HG03039 (cell line): ENCODE measurements around the gene CDC37.
A peak's percentile ranks its signal among the peaks of the same experiment; 100 is the strongest.

ENCODE experiments used
- ATAC-seq: cut with Tn5 transposase; IDR thresholded peaks from one replicate; pipeline ENCODE4 v1.9.1; 2021; ENCODE audit warnings: mild to moderate bottlenecking, moderate library complexity; ENCODE audit not compliant: unreplicated experiment

CDC37 gene

DNA sequence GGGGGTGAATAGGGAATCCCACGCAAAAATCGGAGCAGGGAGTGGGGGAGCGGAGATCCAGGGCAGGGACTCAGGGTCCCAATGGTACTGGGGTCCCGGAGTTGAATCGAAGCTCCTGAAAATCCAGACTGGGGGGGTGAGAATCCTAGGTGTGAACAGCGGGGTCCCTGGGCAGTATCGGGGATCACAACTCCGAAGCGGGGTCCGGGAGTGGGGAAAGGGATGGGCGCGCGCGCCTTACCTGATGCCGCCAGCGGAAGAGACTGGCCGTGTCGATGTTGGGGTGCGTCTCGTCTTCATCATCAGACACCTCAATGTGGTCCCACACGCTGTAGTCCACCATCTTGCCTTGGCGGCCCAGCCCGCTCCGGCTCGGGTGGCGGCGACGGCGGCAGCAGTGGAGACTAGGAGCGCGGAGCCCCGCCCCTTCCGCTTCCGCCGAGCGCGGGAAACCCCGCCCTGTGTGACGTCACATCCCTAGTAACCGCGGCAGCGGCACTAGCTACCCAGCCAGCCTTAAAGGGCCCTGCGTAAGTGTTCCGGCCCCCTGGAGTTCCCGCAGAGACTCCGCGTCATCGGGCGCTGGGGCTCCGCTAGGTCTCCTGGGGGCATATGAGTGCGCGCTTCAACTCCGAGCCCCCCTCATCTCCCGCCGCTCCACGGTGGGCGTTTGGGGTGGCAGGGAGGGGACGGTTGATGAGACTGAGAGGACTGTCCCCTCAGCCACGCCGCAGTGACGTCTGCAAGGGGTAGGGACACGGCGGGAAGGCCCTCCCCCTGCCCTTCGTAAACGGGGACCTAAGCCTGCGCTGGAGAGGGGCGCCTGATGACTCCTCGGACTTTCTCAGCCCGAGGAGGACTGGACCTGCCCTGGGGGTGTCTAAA is at the start of gene CDC37:
CDC37 (minus strand) TSS at position 406 of the 885 bp plus-strand sequence; CDS start at position 343, 63 bp downstream.
- peak; percentile 71 for ATAC-seq

- ATAC-seq, result no peak
Observed at GRCh38 chr19:10450853-10451609, 47.7 kb upstream of the CDC37 start.

- no peak for ATAC-seq
Observed at GRCh38 chr19:10450191-10450852, 47.0 kb upstream of the CDC37 start.

- no peak for ATAC-seq
Observed at GRCh38 chr19:10449037-10449436, 45.7 kb upstream of the CDC37 start.

DNA sequence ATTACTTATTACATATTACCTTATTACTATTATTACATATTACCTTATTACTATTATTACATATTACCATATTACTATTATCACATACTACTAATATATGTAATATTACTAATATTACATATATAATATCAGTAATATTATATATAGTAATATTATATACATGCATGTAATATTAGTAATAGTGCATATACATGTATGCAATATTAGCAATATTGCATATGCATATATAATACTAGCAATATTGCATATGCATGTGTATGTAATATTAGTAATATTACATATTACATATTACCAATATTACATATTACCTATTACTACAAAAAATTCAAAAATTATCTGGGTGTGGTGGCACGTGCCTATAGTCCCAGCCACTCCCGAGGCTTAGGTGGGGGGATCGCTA is 39.4 kb upstream of the CDC37 start:
- no peak for ATAC-seq

GRCh38 chr19:10439588-10439987 is 36.2 kb upstream of the CDC37 start:
- no peak for ATAC-seq

DNA sequence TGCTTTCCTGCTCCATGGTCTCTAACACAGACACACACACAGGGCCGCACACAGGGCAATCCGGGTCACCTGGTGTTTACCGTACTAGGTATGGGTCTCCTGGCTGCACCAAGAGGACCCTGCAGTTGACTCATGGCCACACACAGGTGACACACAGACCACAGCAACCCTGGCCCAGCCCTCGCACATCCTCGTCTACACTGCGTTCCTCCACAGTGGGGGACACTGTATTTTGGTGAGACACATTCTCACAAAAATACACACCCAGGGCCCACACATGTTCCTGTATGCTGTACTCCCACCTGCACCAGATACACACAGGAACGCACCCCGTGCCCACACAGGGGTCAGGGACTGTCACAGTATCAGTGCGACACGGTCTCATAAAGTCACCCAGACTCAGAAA is 29.8 kb upstream of the CDC37 start:
- ATAC-seq, result no peak

DNA sequence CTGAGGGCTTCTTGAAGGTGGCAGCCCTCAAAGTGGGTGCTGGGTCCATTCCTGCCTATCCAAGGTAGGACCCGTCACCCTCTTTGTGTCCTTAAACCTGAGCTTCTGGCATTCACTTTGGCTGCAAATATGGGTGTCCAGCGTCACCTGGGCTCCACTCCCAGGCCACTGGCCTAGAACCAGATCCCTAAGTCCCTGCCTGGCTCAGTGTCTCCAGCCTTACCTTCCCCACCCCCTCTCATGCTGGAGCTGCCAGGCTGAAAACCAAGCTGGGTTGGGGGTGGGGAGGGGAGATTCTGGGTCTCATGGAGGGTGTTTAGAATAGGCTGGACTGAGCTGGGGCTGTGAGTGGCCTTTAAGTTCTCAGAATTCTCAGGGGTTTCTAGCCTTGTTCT is 29.4 kb upstream of the CDC37 start:
- no peak for ATAC-seq

GRCh38 chr19:10431943-10432735 is 28.8 kb upstream of the CDC37 start:
- ATAC-seq, result no peak

DNA sequence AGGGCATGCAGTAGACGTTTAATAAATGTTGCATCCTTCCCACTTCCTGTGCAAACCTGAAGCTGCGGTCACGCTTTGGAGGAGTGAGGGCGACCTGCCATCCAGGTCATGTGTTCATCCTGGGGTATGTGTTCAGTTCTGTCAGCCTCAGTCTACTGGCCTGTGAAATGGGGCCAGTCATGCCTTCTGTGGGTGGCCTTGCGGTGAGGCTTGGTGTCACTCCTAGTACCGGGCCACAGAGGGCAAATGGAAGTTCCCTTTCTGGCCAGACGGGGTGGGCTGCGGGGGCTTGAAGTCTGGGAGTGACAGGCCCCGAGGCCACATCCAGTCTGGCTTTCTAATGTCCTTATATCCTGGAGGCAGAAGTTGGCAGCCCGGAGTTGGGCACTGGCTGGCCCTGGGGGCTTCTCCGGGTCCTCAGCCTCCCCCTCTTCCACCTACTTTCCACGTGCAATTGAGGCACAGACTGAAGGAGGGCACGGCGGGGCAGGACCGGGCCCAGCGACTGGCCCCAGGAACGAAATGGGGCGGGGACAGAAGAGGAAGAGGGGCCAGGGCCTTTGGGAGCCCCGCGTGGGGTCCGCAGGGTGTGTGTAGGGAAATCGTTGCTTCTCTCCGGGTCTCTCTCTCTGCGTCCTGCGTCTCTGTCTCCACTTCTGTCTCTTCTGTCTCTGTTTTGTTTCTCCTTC is 28.1 kb upstream of the CDC37 start:
- ATAC-seq, result no peak

- no peak for ATAC-seq
Observed at GRCh38 chr19:10430505-10431253, 27.3 kb upstream of the CDC37 start.

DNA sequence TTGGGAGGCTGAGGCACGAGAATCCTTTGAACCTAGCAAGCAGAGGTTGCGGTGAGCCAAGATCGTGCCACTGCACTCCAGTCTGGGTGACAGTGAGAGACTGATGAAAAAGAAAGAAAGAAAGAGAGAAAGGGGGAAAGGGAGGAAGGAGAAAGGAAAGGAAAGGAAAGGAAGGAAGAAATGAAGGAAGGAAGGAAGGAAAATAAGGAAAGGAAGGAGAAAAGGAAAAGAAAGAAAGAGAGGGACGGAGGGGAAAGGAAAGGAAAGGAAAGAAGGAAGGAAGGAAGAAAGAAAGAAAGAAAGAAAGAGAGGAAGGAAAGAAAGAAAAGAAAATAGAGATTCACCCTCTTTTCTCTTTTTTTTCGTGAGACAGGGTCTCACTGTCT is 25.6 kb upstream of the CDC37 start:
- ATAC-seq, result no peak

DNA sequence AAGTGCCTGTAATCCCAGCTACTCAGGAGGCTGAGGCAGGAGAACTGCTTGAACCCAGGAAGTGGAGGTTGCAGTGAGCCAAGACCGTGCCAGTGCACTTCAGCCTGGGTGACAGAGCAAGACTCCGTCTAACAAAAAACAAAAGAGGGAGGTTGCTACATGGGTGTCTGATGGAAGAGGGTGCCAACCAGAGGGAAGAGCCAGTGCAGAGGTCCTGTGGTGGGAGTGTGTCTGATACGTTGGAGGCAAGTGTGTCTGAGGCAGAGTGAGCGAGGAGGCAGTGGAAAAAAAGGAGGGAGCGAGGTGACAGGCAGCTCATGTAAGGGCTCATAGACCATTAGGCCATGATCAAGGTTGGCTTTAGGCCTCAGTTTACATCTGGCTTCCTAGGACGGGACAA is 23.8 kb upstream of the CDC37 start:
- no peak for ATAC-seq

GRCh38 chr19:10424011-10424637 is 20.8 kb upstream of the CDC37 start:
- ATAC-seq, result no peak

DNA sequence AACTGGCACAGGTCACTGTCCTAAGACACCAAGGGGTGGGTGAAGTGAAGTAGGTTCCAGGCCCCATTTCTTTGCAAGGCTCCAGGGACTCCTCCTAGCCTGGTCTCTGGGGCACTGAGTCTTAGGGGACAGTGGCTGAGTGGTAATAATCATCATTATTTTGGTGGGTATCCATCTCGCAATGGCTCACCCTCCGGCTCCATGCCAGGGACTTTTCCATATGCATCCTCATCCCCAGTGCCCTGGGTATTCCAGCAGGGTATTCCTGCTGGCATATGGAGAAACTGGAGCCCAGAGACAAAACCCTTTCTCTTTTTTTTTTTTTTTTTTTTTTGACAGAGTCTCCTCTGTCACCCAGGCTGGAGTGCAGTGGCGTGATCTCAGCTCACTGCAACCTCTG is 19.5 kb upstream of the CDC37 start:
- no peak for ATAC-seq

DNA sequence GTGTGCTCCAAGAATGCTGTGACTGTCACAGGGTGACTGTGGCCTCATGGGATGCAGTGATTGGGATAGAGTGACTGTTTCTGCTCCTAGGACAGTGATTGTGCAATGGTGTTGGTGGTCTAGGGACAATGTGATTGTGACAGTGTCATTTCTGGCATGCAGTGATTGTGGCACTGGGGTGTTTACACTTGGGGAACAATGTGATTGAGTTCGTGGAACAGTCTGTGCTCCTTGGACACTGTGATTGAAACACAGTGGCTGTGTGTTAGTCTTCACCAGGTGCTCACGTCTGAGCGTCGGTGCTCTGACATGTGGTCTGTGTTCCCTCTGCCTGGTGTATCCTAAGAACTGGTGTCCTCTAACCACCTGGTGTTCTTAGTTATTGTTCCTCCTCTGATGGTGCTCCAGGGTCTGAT is 18.7 kb upstream of the CDC37 start:
- ATAC-seq, result no peak

- ATAC-seq, result no peak
Observed at GRCh38 chr19:10421240-10422045, 18.1 kb upstream of the CDC37 start.
